ENCODE data around the gene XRCC3.
A peak's percentile ranks its signal among the peaks of the same experiment; 100 is the strongest.

Gene XRCC3

GRCh38 chr14:103679351-103679750 lies 35.9 kb downstream of the XRCC3 start:
- DNase-seq (ENCODE audit: low read depth): peak; percentile 67
- TF ChIP-seq MYC (IDR thresholded peaks at IDR 0.05; ENCODE audit: low read depth, low read length) (peak; percentile 94), POLR2A (IDR thresholded peaks at IDR 0.05; ENCODE audit: extremely low read depth, insufficient read length) (no peak), CTCF (IDR thresholded peaks at IDR 0.05; ENCODE audit: low read depth, low read length) (peak; percentile 66), MAX (IDR thresholded peaks at IDR 0.05; ENCODE audit: low read depth, low read length) (peak; percentile 95)

GRCh38 chr14:103676881-103677675 lies 38.2 kb downstream of the XRCC3 start:
- H3K4me3 ChIP-seq (ENCODE audit: low read depth, low read length): no peak overlapping the region
- TF ChIP-seq CTCF (IDR thresholded peaks at IDR 0.05; ENCODE audit: low read depth, low read length) (no peak), POLR2A (IDR thresholded peaks at IDR 0.05; ENCODE audit: extremely low read depth, insufficient read length) (no peak), MAX (IDR thresholded peaks at IDR 0.05; ENCODE audit: low read depth, low read length) (no peak), MYC (IDR thresholded peaks at IDR 0.05; ENCODE audit: low read depth, low read length) (no peak)
- DNase-seq (ENCODE audit: low read depth): peak; percentile 38

More at GRCh38 chr14:103679351-103679750, 35.9 kb downstream of the XRCC3 start:
- no peak overlapping the region for H3K4me3 ChIP-seq (ENCODE audit: low read depth, low read length)

DNA sequence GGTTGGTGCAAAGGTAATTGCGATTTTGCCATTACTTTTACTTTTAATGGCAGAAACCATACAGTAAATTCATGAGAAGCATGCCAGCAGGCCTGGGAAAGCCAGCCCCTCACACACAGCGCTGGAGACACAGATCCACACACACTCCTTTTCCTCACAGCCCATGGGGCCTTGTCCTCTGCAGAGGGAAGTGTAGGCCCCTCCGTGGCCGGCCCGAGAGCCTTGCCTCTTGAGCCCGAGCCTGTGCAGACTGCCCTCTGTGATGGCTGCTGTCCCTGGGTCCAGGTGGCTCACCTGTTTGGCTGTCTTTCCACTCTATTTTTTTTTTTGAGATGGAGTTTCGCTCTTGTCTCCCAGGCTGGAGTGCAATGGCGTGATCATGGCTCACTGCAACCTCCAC lies 39.3 kb downstream of the XRCC3 start:
- DNase-seq (ENCODE audit: low read depth): no peak
- TF ChIP-seq POLR2A (IDR thresholded peaks at IDR 0.05; ENCODE audit: extremely low read depth, insufficient read length) (no peak), MYC (IDR thresholded peaks at IDR 0.05; ENCODE audit: low read depth, low read length) (no peak), CTCF (IDR thresholded peaks at IDR 0.05; ENCODE audit: low read depth, low read length) (no peak), MAX (IDR thresholded peaks at IDR 0.05; ENCODE audit: low read depth, low read length) (no peak)
- H3K4me3 ChIP-seq (ENCODE audit: low read depth, low read length): no peak overlapping the region

DNA sequence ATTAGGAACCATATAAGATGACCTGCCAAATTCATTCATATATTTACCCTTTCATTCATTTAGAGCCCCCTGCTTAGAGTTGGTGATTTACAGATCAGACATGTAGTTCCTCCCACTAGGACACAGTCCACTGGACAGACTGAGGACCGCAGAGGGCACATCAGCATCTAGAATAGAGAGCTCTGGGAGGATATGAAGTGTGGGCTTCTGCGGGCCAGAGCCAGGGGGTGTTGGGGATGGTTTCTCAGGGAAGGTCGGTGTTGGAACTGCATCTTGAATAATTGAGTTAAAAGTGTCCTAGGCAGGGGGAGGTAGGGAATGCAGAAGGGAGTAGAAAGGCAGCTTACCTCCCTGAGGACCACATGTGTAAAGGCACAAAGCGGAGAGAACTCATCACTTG lies 43.3 kb downstream of the XRCC3 start:
- TF ChIP-seq CTCF (IDR thresholded peaks at IDR 0.05; ENCODE audit: low read depth, low read length) (no peak), MAX (IDR thresholded peaks at IDR 0.05; ENCODE audit: low read depth, low read length) (no peak), MYC (IDR thresholded peaks at IDR 0.05; ENCODE audit: low read depth, low read length) (no peak), POLR2A (IDR thresholded peaks at IDR 0.05; ENCODE audit: extremely low read depth, insufficient read length) (no peak)
- no peak overlapping the region for H3K4me3 ChIP-seq (ENCODE audit: low read depth, low read length)
- no peak for DNase-seq (ENCODE audit: low read depth)

DNA sequence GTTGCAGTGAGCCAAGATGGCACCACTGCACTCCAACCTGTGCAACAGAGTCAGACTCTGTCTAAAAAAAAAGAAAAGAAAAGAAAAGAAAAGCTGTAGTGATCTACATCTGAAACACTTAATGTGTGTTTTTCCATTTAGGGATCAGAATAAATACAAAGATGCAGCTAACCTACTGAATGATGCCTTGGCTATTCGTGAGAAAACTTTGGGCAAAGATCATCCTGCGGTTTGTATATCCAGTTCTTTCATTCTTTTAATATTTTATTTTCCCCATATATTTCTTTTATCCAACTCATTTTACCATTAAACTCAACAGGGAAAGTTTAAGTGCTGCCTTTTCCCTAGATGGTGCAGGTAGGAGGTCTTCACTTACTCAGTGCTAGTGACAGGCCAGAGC lies 45.9 kb downstream of the XRCC3 start:
- no peak for TF ChIP-seq POLR2A (IDR thresholded peaks at IDR 0.05; ENCODE audit: extremely low read depth, insufficient read length)
- no peak for TF ChIP-seq MYC (IDR thresholded peaks at IDR 0.05; ENCODE audit: low read depth, low read length)
- TF ChIP-seq MAX (IDR thresholded peaks at IDR 0.05; ENCODE audit: low read depth, low read length): no peak
- TF ChIP-seq CTCF (IDR thresholded peaks at IDR 0.05; ENCODE audit: low read depth, low read length): no peak
- DNase-seq (ENCODE audit: low read depth): no peak
- no peak overlapping the region for H3K4me3 ChIP-seq (ENCODE audit: low read depth, low read length)

All from NB4 (cell line).